SK-N-SH treated with all-trans-retinoic acid at 6 μM for 48 hours (cell line): ENCODE results near the gene ACOX3.
"Not testable (repeated sequence)": the region's sequence is repeated elsewhere in the genome, so short reads cannot be mapped to it uniquely, and the experiment has no call there.

Source experiments
- ATAC-seq: fragments of 200-7000 bp; cut with Tn5 transposase; 3 replicates; pipeline ENCODE4 v1.9.1; 2020; ENCODE audit warnings: mild to moderate bottlenecking, moderate library complexity
- ARNTL ChIP-seq: fragments of 450-650 bp; formaldehyde crosslinking; IDR thresholded peaks from 2 replicates; pipeline ENCODE4 v1.5.0; 2020; ENCODE audit warnings: low read depth, mild to moderate bottlenecking, moderate library complexity, borderline replicate concordance
- BACH2 ChIP-seq: fragments of 250-450 bp; sonication (Bioruptor Pico); IDR thresholded peaks from 2 replicates; pipeline ENCODE4 v1.9.0; 2021; ENCODE audit warnings: mild to moderate bottlenecking, borderline replicate concordance
- CSDC2 ChIP-seq: fragments of 250-450 bp; sonication (Bioruptor Pico); IDR thresholded peaks from 2 replicates; pipeline ENCODE4 v1.5.0; 2020; ENCODE audit warnings: mild to moderate bottlenecking, moderate library complexity
- OSR1 ChIP-seq: fragments of 250-450 bp; sonication (Bioruptor Pico); IDR thresholded peaks from 2 replicates; pipeline ENCODE4 v1.8.0; 2022; ENCODE audit warnings: moderate library complexity, mild to moderate bottlenecking, inconsistent platforms
- RARB ChIP-seq: fragments of 250-450 bp; sonication (Bioruptor Pico); IDR thresholded peaks from 2 replicates; pipeline ENCODE4 v1.8.0; 2021; ENCODE audit warnings: mild to moderate bottlenecking, moderate library complexity
- SNAI2 ChIP-seq: fragments of 250-450 bp; sonication (Bioruptor Pico); IDR thresholded peaks from 2 replicates; pipeline ENCODE4 v1.5.0; 2020; ENCODE audit warnings: mild to moderate bottlenecking, moderate library complexity
- TCF4 ChIP-seq: fragments of 250-450 bp; sonication (Bioruptor Pico); IDR thresholded peaks from 2 replicates; pipeline ENCODE4 v1.8.0; 2021; ENCODE audit warnings: mild to moderate bottlenecking, moderate library complexity, borderline replicate concordance
- ZC3H10 ChIP-seq: fragments of 250-450 bp; sonication (Bioruptor Pico); IDR thresholded peaks from 2 replicates; pipeline ENCODE4 v1.5.1; 2021; ENCODE audit warnings: mild to moderate bottlenecking, moderate library complexity
- ZFP3 ChIP-seq: fragments of 250-450 bp; sonication (Bioruptor Pico); IDR thresholded peaks from 2 replicates; pipeline ENCODE4 v1.5.0; 2020; ENCODE audit warnings: mild to moderate bottlenecking, moderate library complexity
- ZFP30 ChIP-seq: fragments of 450-650 bp; formaldehyde crosslinking; IDR thresholded peaks from 2 replicates; pipeline ENCODE4 v1.5.0; 2022; ENCODE audit warnings: mild to moderate bottlenecking, moderate library complexity
- ZNF565 ChIP-seq: fragments of 450-650 bp; formaldehyde crosslinking; conservative IDR thresholded peaks from 2 replicates; pipeline ENCODE4 v1.5.0; 2020; ENCODE audit warnings: low read depth, mild to moderate bottlenecking, moderate library complexity
- ZNF70 ChIP-seq: fragments of 450-650 bp; formaldehyde crosslinking; IDR thresholded peaks from 2 replicates; pipeline ENCODE4 v1.5.0; 2020; ENCODE audit warnings: mild to moderate bottlenecking, moderate library complexity
- ZNF8 ChIP-seq: fragments of 450-650 bp; formaldehyde crosslinking; IDR thresholded peaks from 2 replicates; pipeline ENCODE4 v1.5.0; 2020; ENCODE audit warnings: mild to moderate bottlenecking, moderate library complexity
- TF ChIP-seq, protein P1 (sequence below): fragments of 250-450 bp; sonication (Bioruptor Pico); IDR thresholded peaks from 2 replicates; pipeline ENCODE4 v1.5.0; 2020; ENCODE audit warnings: mild to moderate bottlenecking, moderate library complexity
- TF ChIP-seq, protein P2 (sequence below): fragments of 250-450 bp; sonication (Bioruptor Pico); IDR thresholded peaks from 2 replicates; pipeline ENCODE4 v1.8.0; 2020; ENCODE audit warnings: mild to moderate bottlenecking, moderate library complexity, borderline replicate concordance
- TF ChIP-seq, protein P3 (sequence below): fragments of 250-450 bp; sonication (Bioruptor Pico); IDR thresholded peaks from 2 replicates; pipeline ENCODE4 v1.5.1; 2020; ENCODE audit warnings: low read depth, mild to moderate bottlenecking, moderate library complexity
- TF ChIP-seq, protein P4 (sequence below): fragments of 250-450 bp; sonication (Bioruptor Pico); IDR thresholded peaks from 2 replicates; pipeline ENCODE4 v1.8.0; 2021; ENCODE audit warnings: low read depth, mild to moderate bottlenecking, moderate library complexity, borderline replicate concordance
- TF ChIP-seq, protein P5 (sequence below): fragments of 250-450 bp; sonication (Bioruptor Pico); IDR thresholded peaks from 2 replicates; pipeline ENCODE4 v1.5.1; 2021; ENCODE audit warnings: mild to moderate bottlenecking, moderate library complexity

ACOX3 gene

DNA sequence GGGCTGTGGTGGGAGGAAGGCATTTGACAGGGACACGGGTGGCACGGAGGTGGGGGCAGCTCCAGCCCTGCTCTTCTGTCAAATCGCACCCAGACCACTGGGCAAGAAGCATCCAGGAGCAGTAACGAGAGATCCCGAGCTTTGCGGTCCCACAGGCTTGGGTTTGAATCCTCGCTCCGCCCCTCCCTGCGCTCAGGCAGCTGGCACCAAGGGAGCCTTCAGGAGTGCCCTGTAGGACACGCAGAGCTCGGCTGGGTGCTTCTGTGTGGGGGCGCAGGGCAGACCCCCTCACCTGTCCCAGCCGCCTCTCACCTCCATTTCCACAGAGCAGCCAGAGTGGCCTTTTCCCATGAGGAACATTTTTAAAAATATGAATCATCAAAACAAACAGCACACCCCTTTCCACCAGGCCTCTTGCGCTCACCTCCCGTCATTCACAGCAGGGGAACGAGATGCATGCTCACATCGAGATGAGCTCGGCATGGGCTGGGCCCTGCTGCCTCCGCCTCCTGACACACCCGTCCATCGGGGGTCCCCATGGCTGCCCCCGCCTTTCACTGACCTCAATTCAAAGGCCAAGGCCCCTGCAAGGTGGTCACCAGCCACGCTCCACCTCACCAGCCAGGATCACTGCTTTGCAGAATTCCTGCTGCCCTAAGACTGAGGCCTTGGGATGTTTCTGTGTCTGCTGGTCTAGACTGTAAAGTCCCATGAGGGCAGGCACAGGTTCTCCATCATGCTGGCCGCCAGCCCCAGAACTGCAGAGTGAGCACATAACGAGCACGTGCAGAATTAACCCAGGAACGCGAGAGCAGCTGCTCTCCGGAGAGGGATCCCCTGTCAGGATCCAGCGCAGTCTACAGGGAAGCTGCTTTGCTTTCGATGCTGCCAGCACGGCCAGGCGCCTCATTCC lies 52.7 kb downstream of the ACOX3 start:
- TF ChIP-seq OSR1 (CRISPR knock-in tag) (no peak), SNAI2 (CRISPR knock-in tag) (no peak), ZFP30 (CRISPR knock-in tag) (no peak), RARB (CRISPR knock-in tag) (no peak), ZC3H10 (CRISPR knock-in tag) (no peak), CSDC2 (CRISPR knock-in tag) (no peak)
- TF ChIP-seq, protein P1, sequence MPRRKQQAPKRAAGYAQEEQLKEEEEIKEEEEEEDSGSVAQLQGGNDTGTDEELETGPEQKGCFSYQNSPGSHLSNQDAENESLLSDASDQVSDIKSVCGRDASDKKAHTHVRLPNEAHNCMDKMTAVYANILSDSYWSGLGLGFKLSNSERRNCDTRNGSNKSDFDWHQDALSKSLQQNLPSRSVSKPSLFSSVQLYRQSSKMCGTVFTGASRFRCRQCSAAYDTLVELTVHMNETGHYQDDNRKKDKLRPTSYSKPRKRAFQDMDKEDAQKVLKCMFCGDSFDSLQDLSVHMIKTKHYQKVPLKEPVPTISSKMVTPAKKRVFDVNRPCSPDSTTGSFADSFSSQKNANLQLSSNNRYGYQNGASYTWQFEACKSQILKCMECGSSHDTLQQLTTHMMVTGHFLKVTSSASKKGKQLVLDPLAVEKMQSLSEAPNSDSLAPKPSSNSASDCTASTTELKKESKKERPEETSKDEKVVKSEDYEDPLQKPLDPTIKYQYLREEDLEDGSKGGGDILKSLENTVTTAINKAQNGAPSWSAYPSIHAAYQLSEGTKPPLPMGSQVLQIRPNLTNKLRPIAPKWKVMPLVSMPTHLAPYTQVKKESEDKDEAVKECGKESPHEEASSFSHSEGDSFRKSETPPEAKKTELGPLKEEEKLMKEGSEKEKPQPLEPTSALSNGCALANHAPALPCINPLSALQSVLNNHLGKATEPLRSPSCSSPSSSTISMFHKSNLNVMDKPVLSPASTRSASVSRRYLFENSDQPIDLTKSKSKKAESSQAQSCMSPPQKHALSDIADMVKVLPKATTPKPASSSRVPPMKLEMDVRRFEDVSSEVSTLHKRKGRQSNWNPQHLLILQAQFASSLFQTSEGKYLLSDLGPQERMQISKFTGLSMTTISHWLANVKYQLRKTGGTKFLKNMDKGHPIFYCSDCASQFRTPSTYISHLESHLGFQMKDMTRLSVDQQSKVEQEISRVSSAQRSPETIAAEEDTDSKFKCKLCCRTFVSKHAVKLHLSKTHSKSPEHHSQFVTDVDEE, result no peak
- TF ChIP-seq, protein P2, sequence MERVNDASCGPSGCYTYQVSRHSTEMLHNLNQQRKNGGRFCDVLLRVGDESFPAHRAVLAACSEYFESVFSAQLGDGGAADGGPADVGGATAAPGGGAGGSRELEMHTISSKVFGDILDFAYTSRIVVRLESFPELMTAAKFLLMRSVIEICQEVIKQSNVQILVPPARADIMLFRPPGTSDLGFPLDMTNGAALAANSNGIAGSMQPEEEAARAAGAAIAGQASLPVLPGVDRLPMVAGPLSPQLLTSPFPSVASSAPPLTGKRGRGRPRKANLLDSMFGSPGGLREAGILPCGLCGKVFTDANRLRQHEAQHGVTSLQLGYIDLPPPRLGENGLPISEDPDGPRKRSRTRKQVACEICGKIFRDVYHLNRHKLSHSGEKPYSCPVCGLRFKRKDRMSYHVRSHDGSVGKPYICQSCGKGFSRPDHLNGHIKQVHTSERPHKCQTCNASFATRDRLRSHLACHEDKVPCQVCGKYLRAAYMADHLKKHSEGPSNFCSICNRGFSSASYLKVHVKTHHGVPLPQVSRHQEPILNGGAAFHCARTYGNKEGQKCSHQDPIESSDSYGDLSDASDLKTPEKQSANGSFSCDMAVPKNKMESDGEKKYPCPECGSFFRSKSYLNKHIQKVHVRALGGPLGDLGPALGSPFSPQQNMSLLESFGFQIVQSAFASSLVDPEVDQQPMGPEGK (CRISPR knock-in tag), result no peak
- TF ChIP-seq, protein P3, sequence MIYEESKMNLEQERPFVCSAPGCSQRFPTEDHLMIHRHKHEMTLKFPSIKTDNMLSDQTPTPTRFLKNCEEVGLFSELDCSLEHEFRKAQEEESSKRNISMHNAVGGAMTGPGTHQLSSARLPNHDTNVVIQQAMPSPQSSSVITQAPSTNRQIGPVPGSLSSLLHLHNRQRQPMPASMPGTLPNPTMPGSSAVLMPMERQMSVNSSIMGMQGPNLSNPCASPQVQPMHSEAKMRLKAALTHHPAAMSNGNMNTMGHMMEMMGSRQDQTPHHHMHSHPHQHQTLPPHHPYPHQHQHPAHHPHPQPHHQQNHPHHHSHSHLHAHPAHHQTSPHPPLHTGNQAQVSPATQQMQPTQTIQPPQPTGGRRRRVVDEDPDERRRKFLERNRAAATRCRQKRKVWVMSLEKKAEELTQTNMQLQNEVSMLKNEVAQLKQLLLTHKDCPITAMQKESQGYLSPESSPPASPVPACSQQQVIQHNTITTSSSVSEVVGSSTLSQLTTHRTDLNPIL (CRISPR knock-in tag), result no peak

DNA sequence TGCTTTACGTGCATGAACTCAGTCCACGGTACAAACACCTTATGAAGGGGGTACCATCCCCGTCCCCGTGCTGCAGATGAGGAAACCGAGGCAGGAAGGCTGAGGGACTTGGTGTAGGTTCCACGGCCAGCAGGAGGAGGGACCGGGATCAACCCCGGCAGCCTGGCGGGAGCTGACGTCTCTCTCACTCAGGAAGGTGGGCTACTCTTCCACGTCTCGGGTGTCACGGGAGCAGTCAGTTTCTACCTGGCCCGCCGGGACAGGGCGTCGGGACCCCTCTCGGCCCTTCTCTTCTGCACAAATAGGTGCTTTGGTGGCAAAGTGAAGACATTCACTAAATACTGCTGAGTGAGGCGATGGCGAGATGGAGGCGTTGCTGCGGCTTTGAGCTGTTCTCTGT lies 53.3 kb downstream of the ACOX3 start:
- TF ChIP-seq ARNTL (CRISPR knock-in tag), result no peak
- TF ChIP-seq TCF4 (CRISPR knock-in tag), result no peak
- TF ChIP-seq, protein P3 (CRISPR knock-in tag), result no peak
- TF ChIP-seq ZFP3 (CRISPR knock-in tag), result no peak
- no peak for TF ChIP-seq CSDC2 (CRISPR knock-in tag)
- no peak for TF ChIP-seq SNAI2 (CRISPR knock-in tag)
- no peak for TF ChIP-seq ZNF8
- ATAC-seq, result no peak

More for the DNA sequence above, 52.7 kb downstream of the ACOX3 start:
- ATAC-seq, result no peak

DNA sequence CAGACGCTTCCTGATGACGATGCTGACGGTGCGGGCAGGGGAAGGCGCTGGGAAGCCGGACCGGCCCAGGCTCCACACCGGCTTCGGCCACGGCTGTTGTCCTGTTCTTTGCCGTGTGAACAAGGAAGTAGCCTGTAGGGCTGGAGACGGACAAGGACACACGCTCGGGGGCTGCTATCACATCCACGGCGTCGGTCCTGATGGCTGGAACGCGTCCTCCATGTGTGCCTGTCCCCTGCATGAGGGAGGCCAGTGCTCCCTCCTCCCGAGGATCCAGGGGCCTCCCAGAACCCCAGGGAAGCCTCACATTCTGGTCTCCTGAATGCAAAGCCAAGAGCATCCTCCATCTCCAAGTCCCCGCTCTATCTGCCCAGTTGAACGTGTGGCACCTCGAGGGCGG lies 53.8 kb downstream of the ACOX3 start:
- no peak for ATAC-seq
- TF ChIP-seq ZC3H10 (CRISPR knock-in tag) (no peak), ZNF70 (CRISPR knock-in tag) (no peak), OSR1 (CRISPR knock-in tag) (no peak), ZFP3 (CRISPR knock-in tag) (no peak), BACH2 (CRISPR knock-in tag) (no peak), SNAI2 (CRISPR knock-in tag) (no peak), CSDC2 (CRISPR knock-in tag) (no peak), ZNF565 (CRISPR knock-in tag) (no peak)
- TF ChIP-seq, protein P4, sequence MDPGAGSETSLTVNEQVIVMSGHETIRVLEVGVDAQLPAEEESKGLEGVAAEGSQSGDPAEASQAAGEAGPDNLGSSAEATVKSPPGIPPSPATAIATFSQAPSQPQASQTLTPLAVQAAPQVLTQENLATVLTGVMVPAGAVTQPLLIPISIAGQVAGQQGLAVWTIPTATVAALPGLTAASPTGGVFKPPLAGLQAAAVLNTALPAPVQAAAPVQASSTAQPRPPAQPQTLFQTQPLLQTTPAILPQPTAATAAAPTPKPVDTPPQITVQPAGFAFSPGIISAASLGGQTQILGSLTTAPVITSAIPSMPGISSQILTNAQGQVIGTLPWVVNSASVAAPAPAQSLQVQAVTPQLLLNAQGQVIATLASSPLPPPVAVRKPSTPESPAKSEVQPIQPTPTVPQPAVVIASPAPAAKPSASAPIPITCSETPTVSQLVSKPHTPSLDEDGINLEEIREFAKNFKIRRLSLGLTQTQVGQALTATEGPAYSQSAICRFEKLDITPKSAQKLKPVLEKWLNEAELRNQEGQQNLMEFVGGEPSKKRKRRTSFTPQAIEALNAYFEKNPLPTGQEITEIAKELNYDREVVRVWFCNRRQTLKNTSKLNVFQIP (CRISPR knock-in tag), result no peak
- TF ChIP-seq, protein P5, sequence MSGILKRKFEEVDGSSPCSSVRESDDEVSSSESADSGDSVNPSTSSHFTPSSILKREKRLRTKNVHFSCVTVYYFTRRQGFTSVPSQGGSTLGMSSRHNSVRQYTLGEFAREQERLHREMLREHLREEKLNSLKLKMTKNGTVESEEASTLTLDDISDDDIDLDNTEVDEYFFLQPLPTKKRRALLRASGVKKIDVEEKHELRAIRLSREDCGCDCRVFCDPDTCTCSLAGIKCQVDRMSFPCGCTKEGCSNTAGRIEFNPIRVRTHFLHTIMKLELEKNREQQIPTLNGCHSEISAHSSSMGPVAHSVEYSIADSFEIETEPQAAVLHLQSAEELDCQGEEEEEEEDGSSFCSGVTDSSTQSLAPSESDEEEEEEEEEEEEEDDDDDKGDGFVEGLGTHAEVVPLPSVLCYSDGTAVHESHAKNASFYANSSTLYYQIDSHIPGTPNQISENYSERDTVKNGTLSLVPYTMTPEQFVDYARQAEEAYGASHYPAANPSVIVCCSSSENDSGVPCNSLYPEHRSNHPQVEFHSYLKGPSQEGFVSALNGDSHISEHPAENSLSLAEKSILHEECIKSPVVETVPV (CRISPR knock-in tag), result no peak
- TF ChIP-seq, protein P1, result no peak
- TF ChIP-seq, protein P3 (CRISPR knock-in tag), result no peak

DNA sequence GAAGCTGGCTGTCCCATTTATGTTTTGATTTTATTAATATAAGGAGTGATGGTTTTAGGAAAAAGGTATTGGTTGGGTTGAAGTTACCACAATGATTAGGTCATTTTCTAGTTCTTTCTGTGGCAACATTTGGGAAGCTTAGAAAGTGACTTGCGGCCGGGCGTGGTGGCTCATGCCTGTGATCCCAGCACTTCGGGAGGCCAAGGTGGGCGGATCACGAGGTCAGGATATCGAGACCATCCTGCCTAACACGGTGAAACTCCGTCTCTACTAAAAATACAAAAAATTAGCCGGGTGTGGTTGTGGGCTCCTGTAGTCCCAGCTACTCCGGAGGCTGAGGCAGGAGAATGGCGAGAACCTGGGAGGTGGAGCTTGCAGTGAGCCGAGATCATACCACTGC lies 54.4 kb downstream of the ACOX3 start:
- ATAC-seq, result not testable (repeated sequence)
